ENCODE data around the gene AFAP1L2.

AFAP1L2 gene

DNA sequence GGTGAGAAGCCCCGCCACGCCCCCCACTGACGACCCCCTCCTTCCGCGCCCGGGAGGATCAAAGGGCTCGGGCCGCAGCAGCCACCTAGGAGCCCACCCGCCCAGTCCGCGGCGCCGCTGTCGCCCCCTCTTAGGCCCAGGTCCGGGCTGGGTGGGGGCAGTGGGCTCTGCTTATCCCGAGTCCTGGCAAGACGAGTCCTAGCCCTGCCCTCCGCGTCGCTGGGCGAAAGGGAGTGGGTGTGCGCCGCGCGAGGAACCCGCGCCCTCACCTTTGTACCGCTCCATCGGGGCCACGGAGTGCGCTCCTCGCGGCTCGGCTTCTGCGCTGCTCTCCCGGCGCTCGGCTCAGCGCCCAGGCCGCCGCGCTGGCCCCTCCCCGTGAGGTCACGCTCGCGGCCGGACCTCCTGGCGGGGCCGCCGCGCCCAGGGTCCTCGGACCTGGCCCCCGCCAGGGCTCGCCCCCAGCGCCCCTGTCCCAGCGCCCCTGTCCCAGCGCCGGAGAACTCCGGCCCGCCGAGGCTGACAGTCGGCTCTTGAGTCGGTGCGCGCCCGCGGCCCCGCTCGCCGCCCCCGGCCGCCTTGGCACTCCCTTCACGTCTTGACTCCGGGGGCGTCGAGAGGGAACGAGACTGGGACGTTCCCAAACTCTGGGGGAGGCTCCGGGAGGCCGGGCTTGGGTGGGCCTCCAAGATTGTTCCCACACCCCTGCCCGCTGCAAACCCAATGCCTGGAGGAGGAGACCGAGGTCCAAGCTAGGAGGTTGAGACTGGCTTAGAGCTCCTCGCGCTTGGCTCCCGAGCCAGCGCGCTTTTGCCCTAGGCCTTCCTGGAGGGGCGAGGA, at the start of gene AFAP1L2:
TSS of gene AFAP1L2 (minus strand) at position 332 of the 840 bp plus-strand sequence. CDS start at position 285, 47 bp downstream.
- DNase-seq (ENCODE audit: extremely low read depth in 1 of 2, low read depth in 1 of 2) = no peak

- DNase-seq (ENCODE audit: extremely low read depth in 1 of 2, low read depth in 1 of 2) = no peak
Observed at GRCh38 chr10:114453576-114453975, 49.3 kb upstream of the AFAP1L2 start.

DNA sequence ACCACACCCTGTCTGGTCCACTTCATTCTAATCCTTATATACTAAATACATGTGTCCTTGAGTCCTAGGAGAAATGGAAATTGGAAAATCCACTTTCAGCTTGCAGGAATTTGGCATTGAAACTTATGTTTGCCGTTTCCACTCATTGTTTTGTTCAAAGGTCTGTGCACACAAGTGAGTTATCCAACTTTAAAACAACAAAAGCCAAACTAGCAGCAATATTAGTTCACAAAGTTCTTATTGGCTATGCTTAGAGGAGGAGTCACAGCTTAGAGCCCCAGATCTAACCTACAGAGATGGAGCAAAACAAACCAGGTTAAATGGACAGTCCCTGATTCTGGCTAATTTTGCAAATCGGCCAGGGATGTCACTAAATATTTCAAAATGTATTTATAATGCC, 44.6 kb upstream of the AFAP1L2 start:
- no peak for DNase-seq (ENCODE audit: extremely low read depth in 1 of 2, low read depth in 1 of 2)

DNA sequence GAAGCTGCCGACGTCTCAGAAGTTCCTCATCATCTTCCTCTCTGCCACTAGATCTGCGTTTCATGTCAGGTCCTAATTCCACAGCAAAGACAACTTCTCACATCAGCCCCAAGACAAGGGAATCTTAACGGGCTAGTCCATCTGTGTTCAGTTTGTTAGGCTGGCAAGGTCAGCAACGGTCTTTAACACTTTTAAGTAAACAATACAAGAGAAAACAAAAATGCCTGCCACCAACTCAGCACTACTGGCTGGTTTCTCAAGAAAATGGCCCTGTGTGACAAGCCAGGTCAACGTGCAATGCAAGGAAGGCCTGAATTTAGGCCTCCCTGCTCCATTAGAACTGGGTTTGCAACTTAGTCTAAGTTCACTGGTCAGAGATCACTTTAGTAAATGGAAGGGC, 41.0 kb upstream of the AFAP1L2 start:
- no peak for DNase-seq (ENCODE audit: extremely low read depth in 1 of 2, low read depth in 1 of 2)

- no peak for DNase-seq (ENCODE audit: extremely low read depth in 1 of 2, low read depth in 1 of 2)
Observed at GRCh38 chr10:114444819-114445218, 40.5 kb upstream of the AFAP1L2 start.

DNA sequence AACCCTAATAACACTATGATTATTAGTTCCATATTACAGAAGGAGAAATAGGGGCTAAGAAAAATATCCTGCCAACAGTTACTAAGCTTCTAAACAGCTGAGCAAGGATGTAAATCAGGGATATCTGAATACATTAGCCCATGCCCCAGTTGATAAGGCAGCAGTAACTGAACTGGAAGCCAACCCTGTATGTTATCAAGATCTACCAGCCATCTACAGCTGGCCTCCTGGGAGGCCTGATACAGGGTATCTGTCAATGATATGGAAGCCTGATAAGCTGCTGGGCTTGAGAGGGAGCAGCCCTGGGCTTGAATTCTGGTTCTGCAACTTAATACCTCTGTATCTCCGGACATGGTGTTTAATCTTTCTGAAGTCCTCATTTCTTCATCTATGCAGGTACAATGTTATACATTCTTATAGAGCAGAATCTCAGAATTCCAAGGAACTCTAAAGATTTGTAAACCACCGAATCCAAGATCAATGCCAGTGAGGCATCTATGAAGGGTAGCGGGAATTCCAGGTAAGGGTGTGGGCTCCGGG, 37.9 kb upstream of the AFAP1L2 start:
- DNase-seq (ENCODE audit: extremely low read depth in 1 of 2, low read depth in 1 of 2) = no peak

DNA sequence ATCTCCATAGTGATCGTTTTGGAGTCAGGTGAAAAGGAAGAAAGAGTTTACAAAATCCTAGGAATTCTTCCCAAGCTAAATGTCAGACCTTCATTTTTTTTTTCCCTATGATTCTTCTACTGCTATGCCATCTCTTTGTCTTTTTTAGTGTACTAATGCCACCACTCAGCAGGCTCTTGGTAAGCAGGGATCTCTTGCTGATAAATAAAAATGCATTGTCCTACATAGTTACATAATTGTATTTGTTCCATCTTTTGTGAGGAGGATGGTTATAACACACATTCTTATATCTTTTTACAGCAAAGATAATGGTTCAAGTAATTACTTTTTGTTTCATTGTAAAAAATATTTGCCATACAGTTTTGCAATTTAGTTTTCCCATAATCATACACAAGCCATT, 36.8 kb upstream of the AFAP1L2 start:
- DNase-seq (ENCODE audit: extremely low read depth in 1 of 2, low read depth in 1 of 2) = no peak

DNA sequence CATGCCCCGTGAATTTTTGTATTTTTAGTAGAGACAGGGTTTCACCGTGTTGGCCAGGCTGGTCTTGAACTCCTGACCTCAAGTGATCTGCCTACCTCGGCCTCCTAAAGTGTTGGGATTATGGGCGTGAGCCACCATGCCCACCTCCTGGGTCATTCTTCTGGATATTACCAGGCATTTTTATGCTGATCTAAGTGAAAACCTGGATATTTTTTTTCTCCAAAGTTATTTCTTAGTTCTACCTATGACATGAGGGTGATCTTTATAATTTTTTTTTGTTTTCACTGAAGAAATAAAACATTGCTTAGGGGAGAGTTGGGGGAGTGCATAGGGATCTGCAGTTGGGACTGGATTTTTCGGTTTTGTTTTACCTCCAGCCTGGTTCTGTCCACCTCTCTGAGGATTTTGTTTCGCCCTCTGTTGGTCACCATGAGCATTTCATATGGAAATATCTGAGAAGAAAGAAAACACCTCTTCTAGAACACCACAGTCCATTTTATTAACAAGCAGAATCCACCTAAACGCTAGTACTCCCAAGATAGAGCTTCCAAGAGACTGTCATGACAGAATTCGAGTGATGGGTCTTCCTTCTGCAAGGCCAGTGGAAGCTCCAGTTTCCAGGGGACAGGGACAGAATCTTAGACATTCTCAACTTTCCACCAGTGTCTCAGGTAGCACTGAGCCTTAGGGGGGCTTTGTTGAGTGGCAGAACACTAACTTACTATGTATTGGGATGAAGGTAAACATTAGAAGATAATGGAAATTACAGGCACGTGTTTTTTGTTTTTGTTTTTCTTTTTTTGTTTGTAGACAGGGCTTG, 33.4 kb upstream of the AFAP1L2 start:
- no peak for DNase-seq (ENCODE audit: extremely low read depth in 1 of 2, low read depth in 1 of 2)

DNA sequence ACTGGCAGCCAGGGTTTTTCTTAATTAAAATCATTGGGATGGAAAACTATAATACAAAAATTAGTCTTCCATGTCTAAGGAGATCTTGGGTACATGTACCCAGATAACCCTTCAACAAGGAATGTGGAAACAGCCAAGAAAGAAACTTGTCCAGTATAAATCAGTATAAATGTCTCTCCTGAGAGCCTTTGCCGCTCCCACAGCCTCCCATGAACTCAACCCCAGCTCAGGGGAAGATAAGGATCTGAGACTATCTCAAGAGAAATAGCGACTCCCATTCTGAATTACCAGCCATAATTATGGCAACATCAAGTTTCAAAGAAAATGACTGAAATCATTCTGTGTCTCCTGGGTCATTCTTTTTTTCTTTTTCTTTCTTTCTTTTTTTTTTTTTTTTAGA, 32.6 kb upstream of the AFAP1L2 start:
- no peak for DNase-seq (ENCODE audit: extremely low read depth in 1 of 2, low read depth in 1 of 2)

DNA sequence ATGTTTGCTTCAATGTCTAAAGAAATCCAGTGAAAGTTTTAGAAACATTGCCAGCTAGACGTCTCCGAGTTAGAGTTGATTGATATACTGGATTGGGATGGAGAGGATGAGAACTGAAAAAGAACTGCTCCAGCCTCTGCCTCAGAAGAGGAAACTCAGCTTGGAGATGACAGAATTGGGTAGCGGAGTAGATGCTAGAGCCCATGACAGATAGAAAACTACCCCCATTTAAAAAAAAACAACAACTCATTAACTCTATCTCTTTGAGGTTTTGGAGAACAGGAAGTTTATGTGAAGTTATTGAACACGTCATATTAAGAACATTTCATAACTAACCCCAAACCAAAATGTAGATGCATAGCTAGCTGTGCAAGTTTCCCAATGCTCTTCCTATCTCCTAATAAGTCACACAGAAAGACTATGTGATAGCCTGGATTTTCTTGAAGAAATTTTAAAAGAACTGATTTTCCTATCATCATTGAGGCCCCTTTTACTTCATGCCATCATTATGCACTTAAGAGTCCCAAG, 28.3 kb upstream of the AFAP1L2 start:
- no peak for DNase-seq (ENCODE audit: extremely low read depth in 1 of 2, low read depth in 1 of 2)

- DNase-seq (ENCODE audit: extremely low read depth in 1 of 2, low read depth in 1 of 2) = no peak
Observed at GRCh38 chr10:114431414-114432135, 27.3 kb upstream of the AFAP1L2 start.

DNA sequence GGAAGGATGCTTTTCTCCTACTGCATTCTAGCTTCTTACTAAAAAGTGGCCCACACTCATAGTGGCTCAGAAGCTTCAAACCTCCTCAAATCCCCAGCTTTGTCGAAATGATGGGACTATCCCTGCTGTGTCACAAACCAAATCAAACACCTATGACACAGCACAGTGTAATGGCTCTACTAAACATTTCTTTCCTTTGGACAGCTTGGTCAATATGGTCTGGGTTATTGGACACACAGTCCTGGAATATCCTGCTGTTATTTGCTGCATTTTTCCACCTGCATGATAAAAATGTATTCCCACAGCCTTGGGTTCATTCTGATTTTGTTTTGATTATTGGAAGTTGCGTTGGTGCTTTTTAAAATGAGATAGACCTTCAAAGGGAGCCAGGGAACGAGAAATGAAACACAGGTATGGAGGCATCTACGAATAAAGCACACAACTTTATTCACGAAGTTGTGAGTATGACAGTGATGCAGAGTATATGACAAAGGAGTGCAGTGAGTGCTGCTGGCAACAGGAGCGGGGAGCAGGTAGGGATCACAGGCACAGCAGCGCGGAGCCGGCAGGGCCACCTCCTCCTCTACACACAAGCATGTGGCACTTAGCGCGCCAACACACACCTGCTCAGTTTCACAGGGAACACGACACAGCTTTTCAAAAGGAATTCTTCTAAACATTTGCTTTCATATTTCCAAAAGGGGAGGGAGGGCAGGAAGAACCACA, 26.5 kb upstream of the AFAP1L2 start:
- DNase-seq (ENCODE audit: extremely low read depth in 1 of 2, low read depth in 1 of 2) = no peak

DNA sequence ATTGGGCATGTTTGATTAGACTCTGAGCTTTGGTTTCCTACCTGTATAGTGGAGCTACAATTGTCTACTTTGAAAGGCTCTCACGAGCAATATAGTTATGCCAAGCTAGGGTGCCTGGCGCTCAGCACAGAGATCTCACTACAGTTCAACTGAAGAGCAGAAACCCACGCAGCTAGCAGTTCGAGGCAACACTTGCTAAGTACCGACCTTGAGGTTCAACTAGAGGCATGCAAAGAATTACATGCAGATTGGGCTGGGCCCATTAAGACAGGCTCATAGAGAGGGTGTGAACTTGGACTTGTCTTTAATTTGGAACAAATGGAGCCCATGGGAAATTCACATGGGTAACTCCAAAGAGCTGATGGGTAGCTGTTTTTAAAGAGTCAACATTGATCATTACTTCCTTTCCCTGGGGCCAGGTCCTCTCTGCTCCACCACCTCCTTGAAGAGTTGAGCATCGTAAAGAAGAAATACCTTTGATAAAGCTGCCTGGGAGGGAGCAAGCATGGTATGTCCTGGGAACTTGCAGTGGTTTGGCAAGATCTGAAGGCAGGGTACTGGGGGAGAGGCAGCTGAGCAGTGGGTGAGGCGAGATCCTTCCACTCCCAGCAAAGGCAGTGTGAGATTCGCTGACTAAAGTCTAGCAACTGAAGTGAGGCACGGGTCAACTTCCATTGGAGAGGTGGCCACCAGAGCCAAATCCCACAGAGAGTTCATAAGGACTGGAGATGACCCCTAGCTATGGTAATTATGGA, 25.5 kb upstream of the AFAP1L2 start:
- DNase-seq (ENCODE audit: extremely low read depth in 1 of 2, low read depth in 1 of 2) = no peak

GRCh38 chr10:114427124-114427852, 23.0 kb upstream of the AFAP1L2 start:
- DNase-seq (ENCODE audit: extremely low read depth in 1 of 2, low read depth in 1 of 2) = no peak

- no peak for DNase-seq (ENCODE audit: extremely low read depth in 1 of 2, low read depth in 1 of 2)
Observed at GRCh38 chr10:114426476-114426875, 22.2 kb upstream of the AFAP1L2 start.

GRCh38 chr10:114420811-114421485, 16.6 kb upstream of the AFAP1L2 start:
- DNase-seq (ENCODE audit: extremely low read depth in 1 of 2, low read depth in 1 of 2) = no peak

GRCh38 chr10:114418109-114418508, 13.8 kb upstream of the AFAP1L2 start:
- DNase-seq (ENCODE audit: extremely low read depth in 1 of 2, low read depth in 1 of 2) = no peak

Data from activated CD8-positive, alpha-beta memory T cell treated with anti-CD3 and anti-CD28 coated beads for 1 hour (primary cell).